GM12874 (cell line): Measurements from ENCODE around the gene MRGPRD.

Source experiments
- TF ChIP-seq, protein P1 (sequence below): IDR thresholded peaks from 2 replicates; pipeline ENCODE4 v1.5.1; 2011; ENCODE audit warnings: low read depth, mild to moderate bottlenecking, control low read depth, low read length, moderate library complexity; ENCODE audit not compliant: insufficient read depth

MRGPRD gene

DNA sequence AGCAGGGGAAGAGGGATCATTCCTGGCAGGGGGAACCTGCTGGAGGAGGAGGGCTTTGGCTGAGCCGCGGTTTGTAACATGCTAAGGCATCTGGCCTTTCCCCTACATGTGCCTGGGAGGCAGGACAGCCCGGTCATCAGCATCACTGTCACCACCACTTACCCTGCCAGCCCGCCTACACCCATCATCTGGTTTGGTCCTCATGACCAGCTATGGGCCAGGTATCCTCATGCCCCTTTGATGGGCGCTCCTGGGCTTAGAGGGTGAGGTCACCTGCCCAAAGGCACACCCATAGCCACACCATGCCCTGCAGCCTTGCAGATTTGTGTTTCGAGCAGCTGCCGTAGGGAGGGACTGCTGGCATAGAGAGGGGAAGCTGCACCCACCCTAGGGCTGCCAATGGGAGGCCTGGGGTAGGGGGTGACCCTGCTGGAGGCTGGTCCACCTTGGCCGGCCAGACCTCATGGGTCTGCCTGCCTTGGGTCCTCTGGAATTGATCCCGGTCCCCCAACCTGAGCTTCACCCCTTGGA lies 29.6 kb upstream of the MRGPRD start:
- TF ChIP-seq, protein P1, sequence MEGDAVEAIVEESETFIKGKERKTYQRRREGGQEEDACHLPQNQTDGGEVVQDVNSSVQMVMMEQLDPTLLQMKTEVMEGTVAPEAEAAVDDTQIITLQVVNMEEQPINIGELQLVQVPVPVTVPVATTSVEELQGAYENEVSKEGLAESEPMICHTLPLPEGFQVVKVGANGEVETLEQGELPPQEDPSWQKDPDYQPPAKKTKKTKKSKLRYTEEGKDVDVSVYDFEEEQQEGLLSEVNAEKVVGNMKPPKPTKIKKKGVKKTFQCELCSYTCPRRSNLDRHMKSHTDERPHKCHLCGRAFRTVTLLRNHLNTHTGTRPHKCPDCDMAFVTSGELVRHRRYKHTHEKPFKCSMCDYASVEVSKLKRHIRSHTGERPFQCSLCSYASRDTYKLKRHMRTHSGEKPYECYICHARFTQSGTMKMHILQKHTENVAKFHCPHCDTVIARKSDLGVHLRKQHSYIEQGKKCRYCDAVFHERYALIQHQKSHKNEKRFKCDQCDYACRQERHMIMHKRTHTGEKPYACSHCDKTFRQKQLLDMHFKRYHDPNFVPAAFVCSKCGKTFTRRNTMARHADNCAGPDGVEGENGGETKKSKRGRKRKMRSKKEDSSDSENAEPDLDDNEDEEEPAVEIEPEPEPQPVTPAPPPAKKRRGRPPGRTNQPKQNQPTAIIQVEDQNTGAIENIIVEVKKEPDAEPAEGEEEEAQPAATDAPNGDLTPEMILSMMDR: no peak

DNA sequence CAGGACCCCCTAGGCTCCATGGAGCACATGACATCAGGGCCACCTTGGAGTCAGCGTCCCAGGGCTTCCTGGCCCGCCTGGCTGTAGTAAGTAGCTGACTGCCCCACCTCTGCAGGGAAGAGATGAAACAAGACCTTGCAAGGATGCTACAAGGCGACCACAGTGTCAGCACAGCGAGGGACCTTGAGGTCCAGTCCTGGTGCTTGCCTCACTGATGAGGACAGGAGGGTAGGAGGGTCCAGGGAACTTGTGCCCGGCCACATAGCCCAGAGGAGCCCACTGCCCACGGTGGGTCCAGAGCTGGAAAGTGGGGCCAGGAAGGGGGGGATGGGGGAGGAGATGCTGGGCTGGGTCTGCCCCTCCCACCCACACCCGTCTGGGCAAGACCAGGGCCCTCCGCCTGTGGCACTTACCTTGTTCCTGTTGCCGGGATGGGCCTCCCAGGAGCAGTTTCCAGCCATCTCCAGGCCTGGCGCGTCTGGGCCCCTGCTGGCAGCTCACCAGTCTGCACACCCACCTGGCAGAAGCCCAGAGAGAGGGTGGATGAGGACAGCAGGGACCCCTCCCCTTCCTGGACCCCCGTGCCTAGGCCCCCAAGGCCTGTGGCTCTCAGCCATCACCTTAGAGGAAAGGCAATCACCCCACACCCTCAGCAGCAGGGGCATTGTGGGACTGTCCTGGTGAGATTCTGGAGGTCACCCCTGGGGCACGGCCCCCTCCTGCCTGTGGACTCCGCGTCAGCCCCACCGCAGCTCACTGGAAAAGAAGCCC lies 28.8 kb upstream of the MRGPRD start:
- TF ChIP-seq, protein P1: no peak

DNA sequence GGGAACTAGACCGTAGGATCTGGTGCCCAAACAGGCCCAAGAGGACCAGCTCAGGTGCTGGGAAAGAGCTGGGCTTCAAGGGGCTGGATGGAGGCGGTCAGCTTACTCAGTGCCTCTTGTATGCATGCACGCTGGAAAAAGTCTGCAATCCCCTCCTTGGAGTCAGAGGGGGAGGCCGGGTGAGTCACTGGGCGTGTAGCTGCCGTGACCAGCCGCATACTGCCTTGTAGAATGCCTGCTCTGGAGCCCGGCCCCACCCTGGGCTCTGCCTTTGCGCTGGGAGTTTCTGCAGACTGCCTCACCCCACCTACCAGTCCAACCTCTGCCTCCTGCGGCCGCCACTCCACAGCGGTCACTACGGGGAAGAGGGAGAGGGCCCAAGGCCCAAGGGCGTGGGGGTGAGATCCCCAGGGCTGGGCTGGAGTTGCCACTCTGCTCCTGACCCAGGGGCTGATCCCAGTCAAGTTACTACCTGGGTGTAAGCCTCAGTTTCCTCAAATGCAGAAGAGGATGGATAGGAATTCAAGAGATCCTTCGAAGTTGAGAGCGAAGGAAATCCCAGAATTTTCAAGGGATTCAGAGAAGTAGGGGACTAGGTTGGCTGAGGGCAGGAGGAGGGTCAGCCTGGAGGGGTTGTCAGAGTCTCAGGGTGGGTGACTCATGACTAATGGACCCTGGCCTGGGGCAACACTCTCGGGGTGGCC lies 28.1 kb upstream of the MRGPRD start:
- TF ChIP-seq, protein P1: no peak

DNA sequence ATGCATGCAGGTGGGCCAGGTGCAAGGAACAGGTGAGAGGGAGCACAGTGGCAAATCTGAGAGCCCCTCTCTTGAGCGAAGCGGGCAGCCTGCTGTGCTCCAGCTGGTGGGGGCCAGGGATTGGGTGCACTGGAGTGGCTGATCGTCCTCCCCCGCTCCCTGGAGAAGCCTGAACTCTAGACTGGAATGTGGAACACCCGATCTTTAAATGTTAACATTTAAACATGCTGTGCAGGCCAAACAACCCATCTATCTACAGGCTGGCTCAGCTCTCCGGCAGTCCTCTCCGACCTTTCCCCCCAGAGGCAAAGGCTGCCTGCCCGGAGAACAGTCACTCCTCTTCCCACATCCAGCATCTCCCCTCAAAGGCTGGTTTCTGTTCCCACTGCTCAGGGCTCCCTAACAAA lies 27.2 kb upstream of the MRGPRD start:
- TF ChIP-seq, protein P1: no peak

DNA sequence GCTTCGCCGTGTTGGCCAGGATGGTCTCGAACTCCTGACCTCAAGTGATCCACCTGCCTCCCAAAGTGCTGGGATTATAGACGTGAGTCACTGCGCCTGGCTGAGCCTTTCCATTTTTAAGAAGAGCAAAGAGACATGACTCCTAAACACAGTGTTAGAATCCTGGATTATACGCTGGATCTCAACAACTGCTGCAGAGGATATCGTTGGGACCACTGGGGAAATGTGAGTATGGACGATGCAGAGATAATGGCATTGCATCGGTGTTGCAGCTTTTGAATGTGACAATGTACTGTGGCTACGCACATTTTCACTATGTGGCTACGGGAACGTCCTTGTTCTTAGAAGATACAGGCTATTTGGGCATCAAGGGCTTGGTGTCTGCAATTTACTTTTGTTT lies 26.0 kb upstream of the MRGPRD start:
- TF ChIP-seq, protein P1: no peak

DNA sequence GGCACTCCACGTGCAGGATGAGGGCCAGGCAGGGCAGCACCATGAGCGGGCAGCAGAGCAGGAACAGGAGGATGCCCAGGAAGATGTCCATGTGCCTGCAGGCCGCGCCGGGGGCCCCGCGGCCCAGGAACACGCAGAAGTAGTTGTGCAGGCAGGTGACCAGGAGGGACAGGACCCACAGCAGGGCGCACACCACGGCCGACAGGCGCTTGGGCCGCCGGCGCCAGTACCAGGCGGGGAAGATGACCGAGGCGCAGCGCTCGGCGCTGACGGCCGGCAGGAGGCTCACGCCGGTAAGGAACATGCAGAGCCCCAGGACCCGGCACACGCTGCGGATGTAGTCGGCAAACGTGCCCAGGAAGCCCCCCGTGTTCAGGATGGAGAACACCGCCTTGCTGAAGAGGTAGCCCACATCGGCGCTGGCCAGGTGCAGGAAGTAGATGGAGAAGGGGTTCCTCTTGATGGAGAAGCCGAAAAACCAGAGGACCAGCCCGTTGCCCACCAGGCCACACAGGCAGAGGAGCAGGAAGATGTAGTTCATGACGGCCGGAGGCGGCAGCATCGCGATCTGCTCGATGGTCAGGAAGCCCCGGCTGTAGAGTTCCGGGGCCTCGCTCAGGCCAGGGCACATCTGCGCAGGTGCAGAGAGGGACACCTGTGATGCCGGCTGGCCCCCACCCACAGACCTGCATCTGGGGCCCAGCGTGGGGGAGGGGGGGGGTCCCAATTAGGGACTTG lies 25.0 kb upstream of the MRGPRD start:
- TF ChIP-seq, protein P1: no peak

DNA sequence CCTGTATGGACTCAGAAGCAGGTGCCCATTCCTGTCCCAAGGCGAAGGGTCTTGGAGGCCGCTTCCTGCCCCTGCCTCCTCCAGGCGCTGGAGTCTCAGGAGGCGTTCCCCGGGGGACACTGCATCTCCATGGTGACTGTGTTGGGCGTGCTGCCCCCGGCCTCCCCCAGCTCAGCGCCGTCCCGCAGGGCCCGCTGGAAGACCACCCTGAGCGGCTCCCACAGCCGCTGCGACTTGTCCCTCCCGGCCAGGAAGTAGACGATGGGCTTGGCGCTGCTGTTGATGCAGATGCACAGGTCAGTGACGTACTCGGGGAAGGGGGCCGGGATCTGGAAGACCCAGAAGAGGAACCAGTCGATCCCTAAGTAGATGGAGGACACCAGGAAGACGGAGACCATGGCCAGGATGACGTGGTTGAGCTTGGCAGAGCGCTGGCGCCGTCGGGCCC lies 24.4 kb upstream of the MRGPRD start:
- TF ChIP-seq, protein P1: no peak
